Measurements from ENCODE around the gene SERPINB4. TPM values are rescaled to one million over a fixed set of nuclear protein-coding genes. Genes with fewer than 3 reads are reported as not detected.

Gene SERPINB4
- total RNA-seq, 1 donor from 2014 or later, result not detected

GRCh38 chr18:63603772-63604171, 40.3 kb downstream of the SERPINB4 start:
- Histone ChIP-seq H3K27ac (no peak overlapping the region), H3F3A (ENCODE audit: low read depth) (no peaks in the 10 kb centered on the region), H3K36me3 (no peaks in the 10 kb centered on the region), H3K4me1 (no peaks in the 10 kb centered on the region), H3K79me2 (ENCODE audit: low read depth) (no peaks in the 10 kb centered on the region), H4K20me1 (ENCODE audit: low read depth) (no peaks in the 10 kb centered on the region), H2AFZ (replicated peaks) (no peak overlapping the region), H3K4me2 (no peak overlapping the region), H3K27me3 (no peaks in the 10 kb centered on the region), H3K9me3 (ENCODE audit: low read depth) (no peaks in the 10 kb centered on the region), H3K4me3 (no peak overlapping the region), H3K9ac (no peak overlapping the region)
- H3K9me3 Mint-ChIP-seq, result no peaks in the 10 kb centered on the region
- no peak overlapping the region for H3K4me3 Mint-ChIP-seq
- no peak for TF ChIP-seq EZH2phosphoT487 (IDR thresholded peaks at IDR 0.05)
- no peak for TF ChIP-seq CTCF (IDR thresholded peaks at IDR 0.05)
- H3K4me1 Mint-ChIP-seq, result no peaks in the 10 kb centered on the region
- no peaks in the 10 kb centered on the region for H3K36me3 Mint-ChIP-seq
- no peak overlapping the region for H3K27ac Mint-ChIP-seq
- no peaks in the 10 kb centered on the region for H3K27me3 Mint-ChIP-seq (ENCODE audit: insufficient read depth, low read depth)
- no peak for DNase-seq (ENCODE audit: low spot score)

- no peaks in the 10 kb centered on the region for H3K79me2 ChIP-seq (ENCODE audit: low read depth)
- H3K27me3 ChIP-seq, result no peaks in the 10 kb centered on the region
- H3K9me3 ChIP-seq (ENCODE audit: low read depth), result no peaks in the 10 kb centered on the region
- H4K20me1 ChIP-seq (ENCODE audit: low read depth), result no peaks in the 10 kb centered on the region
- H3K27me3 Mint-ChIP-seq (ENCODE audit: insufficient read depth, low read depth), result no peaks in the 10 kb centered on the region
- no peak overlapping the region for H2AFZ ChIP-seq (replicated peaks)
- TF ChIP-seq EZH2 (IDR thresholded peaks at IDR 0.05) (no peak), CTCF (IDR thresholded peaks at IDR 0.05) (no peak), EZH2phosphoT487 (IDR thresholded peaks at IDR 0.05) (no peak)
- no peak overlapping the region for H3K27ac ChIP-seq
- H3K4me1 ChIP-seq, result no peaks in the 10 kb centered on the region
- no peak for DNase-seq (ENCODE audit: low spot score)
- no peak overlapping the region for H3K4me2 ChIP-seq
- H3F3A ChIP-seq (ENCODE audit: low read depth), result no peaks in the 10 kb centered on the region
- no peaks in the 10 kb centered on the region for H3K36me3 ChIP-seq
- H3K27ac Mint-ChIP-seq, result no peak overlapping the region
- no peak overlapping the region for H3K9ac ChIP-seq
- H3K9me3 Mint-ChIP-seq, result no peaks in the 10 kb centered on the region
- H3K4me1 Mint-ChIP-seq, result no peaks in the 10 kb centered on the region
- H3K4me3 ChIP-seq, result no peak overlapping the region
- H3K4me3 Mint-ChIP-seq, result no peak overlapping the region
- no peaks in the 10 kb centered on the region for H3K36me3 Mint-ChIP-seq
Measured at GRCh38 chr18:63603355-63603754, 40.7 kb downstream of the SERPINB4 start.

GRCh38 chr18:63596964-63597363, 47.1 kb downstream of the SERPINB4 start:
- H3F3A ChIP-seq (ENCODE audit: low read depth), result no peaks in the 10 kb centered on the region
- peak overlapping the region; percentile 28 for H2AFZ ChIP-seq (replicated peaks)

More at GRCh38 chr18:63596964-63597363, 47.1 kb downstream of the SERPINB4 start:
- no peaks in the 10 kb centered on the region for H3K9me3 ChIP-seq (ENCODE audit: low read depth)
- no peaks in the 10 kb centered on the region for H3K79me2 ChIP-seq (ENCODE audit: low read depth)
- no peaks in the 10 kb centered on the region for H3K4me1 ChIP-seq
- no peak overlapping the region for H3K9ac ChIP-seq
- H3K9me3 Mint-ChIP-seq, result no peaks in the 10 kb centered on the region
- no peaks in the 10 kb centered on the region for H3K36me3 Mint-ChIP-seq
- no peak overlapping the region for H3K4me2 ChIP-seq
- H3K4me3 Mint-ChIP-seq, result no peak overlapping the region
- no peaks in the 10 kb centered on the region for H4K20me1 ChIP-seq (ENCODE audit: low read depth)
- no peaks in the 10 kb centered on the region for H3K4me1 Mint-ChIP-seq
- no peak for DNase-seq (ENCODE audit: low spot score)
- no peak overlapping the region for H3K4me3 ChIP-seq
- no peak overlapping the region for H3K27ac ChIP-seq
- H3K27ac Mint-ChIP-seq, result no peak overlapping the region
- no peaks in the 10 kb centered on the region for H3K27me3 ChIP-seq
- H3K27me3 Mint-ChIP-seq (ENCODE audit: insufficient read depth, low read depth), result no peaks in the 10 kb centered on the region
- TF ChIP-seq EZH2phosphoT487 (IDR thresholded peaks at IDR 0.05) (no peak), CTCF (IDR thresholded peaks at IDR 0.05) (no peak), EZH2 (IDR thresholded peaks at IDR 0.05) (no peak)
- no peaks in the 10 kb centered on the region for H3K36me3 ChIP-seq
